GM19324 (cell line): ENCODE results near the gene STEEP1.

ENCODE experiments used
- ATAC-seq: cut with Tn5 transposase; IDR thresholded peaks from one replicate; pipeline ENCODE4 v1.9.1; 2021; ENCODE audit warnings: mild to moderate bottlenecking, moderate library complexity; ENCODE audit not compliant: unreplicated experiment, low FRiP score

STEEP1 gene

DNA sequence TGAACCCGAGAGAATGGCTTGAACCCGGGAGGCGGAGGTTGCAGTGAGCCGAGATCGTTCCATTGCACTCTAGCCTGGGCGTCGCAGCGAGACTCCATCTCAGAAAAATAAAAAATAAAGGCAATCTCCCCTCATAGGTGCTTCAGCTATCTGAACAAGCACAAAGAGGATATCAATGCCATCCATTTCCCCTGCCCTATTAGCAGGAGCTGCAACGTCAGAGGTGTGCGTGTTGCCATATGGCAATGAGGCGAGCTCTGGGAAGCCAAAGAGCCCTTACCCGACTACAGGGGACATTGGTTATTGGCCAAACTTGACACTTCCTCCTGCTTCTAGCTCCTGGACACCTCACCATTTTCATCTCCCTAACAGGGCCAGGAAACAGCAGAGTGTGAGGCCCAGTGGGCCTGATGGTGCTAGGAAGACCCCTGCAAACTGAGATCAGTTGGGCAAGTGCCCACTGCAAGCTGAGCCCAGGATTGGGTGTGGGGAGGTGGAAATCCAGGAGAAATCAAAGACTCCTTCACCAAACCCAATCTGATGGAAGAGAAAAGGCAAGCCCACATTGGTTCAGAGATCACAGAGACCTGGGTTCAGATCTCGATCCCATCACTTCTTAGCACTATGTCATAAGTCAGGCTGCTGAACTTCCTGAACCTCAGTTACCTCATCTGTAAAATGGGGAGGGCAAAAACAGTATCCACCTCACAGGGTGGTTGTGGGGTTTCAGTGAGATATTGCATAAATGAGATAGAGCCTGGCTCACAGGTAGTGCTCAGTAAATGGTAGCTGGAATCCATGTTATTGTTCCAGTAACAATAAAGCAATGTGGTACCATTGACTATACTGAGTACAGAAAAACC lies 75.8 kb downstream of the STEEP1 start:
- ATAC-seq: no peak

DNA sequence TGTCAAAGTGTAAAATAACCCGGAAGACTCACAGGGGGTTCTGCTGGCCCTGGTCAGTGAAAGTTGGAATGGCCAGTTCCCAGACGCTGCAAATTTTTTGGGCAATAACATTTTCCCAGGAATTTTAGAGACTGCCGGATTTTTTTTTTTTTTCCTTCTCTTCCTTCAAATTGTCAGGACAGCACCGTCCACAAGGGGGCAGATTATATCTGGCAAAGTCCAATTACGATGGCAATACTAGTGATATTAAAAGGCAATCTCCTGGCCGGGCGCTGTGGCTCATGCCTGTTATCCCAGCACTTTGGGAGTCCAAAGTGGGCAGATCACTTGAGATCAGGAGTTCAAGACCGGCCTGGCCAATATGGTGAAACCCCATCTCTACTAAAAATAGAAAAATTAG lies 76.5 kb downstream of the STEEP1 start:
- ATAC-seq: no peak
